Activated CD4-positive, alpha-beta memory T cell treated with anti-CD3 and anti-CD28 coated beads for 36 hours (primary cell): ENCODE data around the gene RORC. TPM values are rescaled to one million over a fixed set of nuclear protein-coding genes. Genes with fewer than 3 reads are reported as not detected.
A peak's percentile ranks its signal among the peaks of the same experiment; 100 is the strongest.

Experiments
- CTCF ChIA-PET: fragments of 350-600 bp; sonication (Branson Sonifier 250); formaldehyde crosslinking; loops from one replicate; lab custom pipeline; 2021; ENCODE audit warnings: antibody characterized with exemption, inconsistent platforms; lab: Charles Lee
- POLR2A ChIA-PET: fragments of 350-600 bp; sonication (Branson Sonifier 250); formaldehyde crosslinking; loops from one replicate; lab custom pipeline; 2021; ENCODE audit warnings: antibody characterized with exemption; lab: Charles Lee
- DNase-seq: peaks from one replicate; pipeline ENCODE4 v3.0.0-alpha.2; 2020
- H3K27ac Mint-ChIP-seq: one replicate; pipeline ENCODE4 v1.8.0; 2021; ENCODE audit warnings: mixed read lengths
- H3K27me3 Mint-ChIP-seq: one replicate; pipeline ENCODE4 v1.8.0; 2021; ENCODE audit warnings: mixed read lengths
- H3K36me3 Mint-ChIP-seq: one replicate; pipeline ENCODE4 v1.8.0; 2021; ENCODE audit warnings: mixed read lengths
- H3K4me1 Mint-ChIP-seq: one replicate; pipeline ENCODE4 v1.8.0; 2021; ENCODE audit warnings: low read depth, mixed read lengths
- H3K4me3 Mint-ChIP-seq: one replicate; pipeline ENCODE4 v1.8.0; 2021; ENCODE audit warnings: mild to moderate bottlenecking, mixed read lengths
- H3K9me3 Mint-ChIP-seq: one replicate; pipeline ENCODE4 v1.8.0; 2021; ENCODE audit warnings: mixed read lengths
- intact Hi-C: fragments of 100-400 bp; cut with micrococcal nuclease; formaldehyde crosslinking; loops from one replicate; pipeline ENCODE4 v1.15.1; 2023
- total RNA-seq, 2 experiments: library from RNA; stranded (reverse); gene quantifications; one replicate each; pipeline ENCODE4 v1.2.3, GENCODE V29; 2021

RORC gene
- total RNA-seq, 2 experiments from 2014 or later: 9.9 to 10.9 TPM

GRCh38 chr1:151825751-151826660 is 5.6 kb downstream of the RORC start:
- Mint-ChIP-seq H3K27me3 (no peaks in the 10 kb centered on the region), H3K27ac (peak overlapping the region; percentile 78), H3K9me3 (no peaks in the 10 kb centered on the region), H3K36me3 (no peaks in the 10 kb centered on the region), H3K4me3 (peak overlapping the region; percentile 68), H3K4me1 (peaks cover 67% of the 10 kb centered on the region)
- POLR2A ChIA-PET: interaction anchor here (1.2 to 2.2 kb wide), 3 partner anchors 13 to 36 kb away, joined by 3 to 6 read pairs (median 4); partner anchors contain the start of gene C2CD4D
- CTCF ChIA-PET: interaction anchor here (1.9 to 2.1 kb wide), 2 partner anchors 10 to 232 kb away, joined by 6 to 10 read pairs; no protein-coding TSS in a partner anchor
- peak; percentile 63 for DNase-seq
- intact Hi-C loops: loop anchor here (5.0 kb wide), 1 partner anchor 116 kb away; no protein-coding TSS in a partner anchor

GRCh38 chr1:151825204-151825603 is 6.4 kb downstream of the RORC start:
- CTCF ChIA-PET: interaction anchor here (0.7 to 2.1 kb wide), 2 partner anchors 9 to 231 kb away, joined by 3 to 6 read pairs; no protein-coding TSS in a partner anchor
- H3K36me3 Mint-ChIP-seq: no peaks in the 10 kb centered on the region
- POLR2A ChIA-PET: interaction anchor here (1.5 kb wide), 1 partner anchor 14 kb away, joined by 6 read pairs; the partner anchor contains the start of gene C2CD4D
- DNase-seq: no peak
- no peaks in the 10 kb centered on the region for H3K27me3 Mint-ChIP-seq
- peak overlapping the region; percentile 78 for H3K27ac Mint-ChIP-seq
- intact Hi-C loops: loop anchor here (5.0 kb wide), 1 partner anchor 117 kb away; no protein-coding TSS in a partner anchor
- H3K4me3 Mint-ChIP-seq: peak overlapping the region; percentile 68
- H3K4me1 Mint-ChIP-seq: peaks cover 67% of the 10 kb centered on the region
- no peaks in the 10 kb centered on the region for H3K9me3 Mint-ChIP-seq

- Mint-ChIP-seq H3K27ac (peak overlapping the region; percentile 78), H3K4me3 (peak overlapping the region; percentile 68), H3K4me1 (peaks cover 64% of the 10 kb centered on the region), H3K36me3 (no peaks in the 10 kb centered on the region), H3K27me3 (no peaks in the 10 kb centered on the region), H3K9me3 (no peaks in the 10 kb centered on the region)
- peak; percentile 8 for DNase-seq
- intact Hi-C loops: no loop called here
- CTCF ChIA-PET: interaction anchor here (1.2 to 5.4 kb wide), 3 partner anchors 13 to 230 kb away, joined by 3 to 37 read pairs (median 5); no protein-coding TSS in a partner anchor
- POLR2A ChIA-PET: interaction anchor here (1.0 to 1.4 kb wide), 2 partner anchors 11 to 16 kb away, joined by 3 to 4 read pairs; partner anchors contain the start of gene C2CD4D
These were observed 8.4 kb downstream of the RORC start for GRCh38 chr1:151823175-151823574.

- intact Hi-C loops: no loop called here
- Mint-ChIP-seq H3K27me3 (no peaks in the 10 kb centered on the region), H3K36me3 (no peaks in the 10 kb centered on the region), H3K4me1 (peaks cover 62% of the 10 kb centered on the region), H3K4me3 (peak overlapping the region; percentile 68), H3K27ac (peak overlapping the region; percentile 78), H3K9me3 (no peaks in the 10 kb centered on the region)
- ChIA-PET POLR2A (interaction anchor here (0.7 to 3.3 kb wide), 6 partner anchors 10 to 212 kb away, joined by 3 to 19 read pairs (median 4); partner anchors contain the start of genes C2CD4D and TDRKH), CTCF (interaction anchor here (1.2 to 5.4 kb wide), 5 partner anchors 8 to 229 kb away, joined by 3 to 37 read pairs (median 5); no protein-coding TSS in a partner anchor)
- DNase-seq: peak; percentile 83
These were observed 9.2 kb downstream of the RORC start for GRCh38 chr1:151822404-151822803.

- H3K27me3 Mint-ChIP-seq: no peaks in the 10 kb centered on the region
- H3K9me3 Mint-ChIP-seq: no peaks in the 10 kb centered on the region
- peak; percentile 55 for DNase-seq
- peaks cover 67% of the 10 kb centered on the region for H3K4me1 Mint-ChIP-seq
- H3K36me3 Mint-ChIP-seq: no peaks in the 10 kb centered on the region
- H3K4me3 Mint-ChIP-seq: peak overlapping the region; percentile 36
- peak overlapping the region; percentile 85 for H3K27ac Mint-ChIP-seq
- CTCF ChIA-PET: interaction anchor here (1.0 to 5.4 kb wide), 8 partner anchors 9 to 216 kb away, joined by 3 to 37 read pairs (median 4); partner anchors contain the start of genes C2CD4D and S100A11
- intact Hi-C loops: loop anchor here (1.0 kb wide), 2 partner anchors 8 to 27 kb away; no protein-coding TSS in a partner anchor
- POLR2A ChIA-PET: interaction anchor here (1.8 to 3.3 kb wide), 5 partner anchors 8 to 58 kb away, joined by 6 to 19 read pairs (median 10); partner anchors contain the start of genes C2CD4D, MRPL9 and TDRKH
These were observed 10.7 kb downstream of the RORC start for GRCh38 chr1:151820940-151821339.

- Mint-ChIP-seq H3K4me1 (peaks cover 70% of the 10 kb centered on the region), H3K27ac (peak overlapping the region; percentile 85), H3K9me3 (no peaks in the 10 kb centered on the region), H3K4me3 (peak overlapping the region; percentile 43), H3K27me3 (no peaks in the 10 kb centered on the region), H3K36me3 (no peaks in the 10 kb centered on the region)
- intact Hi-C loops: loop anchor here (1.0 kb wide), 1 partner anchor 28 kb away; no protein-coding TSS in a partner anchor
- CTCF ChIA-PET: interaction anchor here (0.7 to 5.4 kb wide), 7 partner anchors 10 to 376 kb away, joined by 3 to 37 read pairs (median 4); partner anchors contain the start of genes C2CD4D and S100A11
- peak; percentile 77 for DNase-seq
- POLR2A ChIA-PET: interaction anchor here (1.0 to 3.3 kb wide), 6 partner anchors 9 to 57 kb away, joined by 4 to 19 read pairs (median 9); partner anchors contain the start of genes C2CD4D, MRPL9 and TDRKH
These were observed 11.5 kb downstream of the RORC start for GRCh38 chr1:151819976-151820623.

GRCh38 chr1:151819227-151819835 is 12.3 kb downstream of the RORC start:
- peaks cover 75% of the 10 kb centered on the region for H3K4me1 Mint-ChIP-seq
- no peaks in the 10 kb centered on the region for H3K9me3 Mint-ChIP-seq
- no peaks in the 10 kb centered on the region for H3K27me3 Mint-ChIP-seq
- CTCF ChIA-PET: interaction anchor here (1.7 to 5.4 kb wide), 2 partner anchors 17 kb away, joined by 5 to 37 read pairs; no protein-coding TSS in a partner anchor
- peak overlapping the region; percentile 85 for H3K27ac Mint-ChIP-seq
- intact Hi-C loops: no loop called here
- no peak for DNase-seq
- POLR2A ChIA-PET: interaction anchor here (1.8 to 3.3 kb wide), 3 partner anchors 10 to 29 kb away, joined by 8 to 19 read pairs (median 16); partner anchors contain the start of genes C2CD4D and TDRKH
- H3K36me3 Mint-ChIP-seq: no peaks in the 10 kb centered on the region
- peak overlapping the region; percentile 9 for H3K4me3 Mint-ChIP-seq

GRCh38 chr1:151817353-151817730 is 14.3 kb downstream of the RORC start:
- H3K36me3 Mint-ChIP-seq: no peaks in the 10 kb centered on the region
- no peak for DNase-seq
- CTCF ChIA-PET: interaction anchor here (1.7 kb wide), 2 partner anchors 19 to 224 kb away, joined by 3 to 5 read pairs; no protein-coding TSS in a partner anchor
- no peak overlapping the region for H3K27ac Mint-ChIP-seq
- intact Hi-C loops: no loop called here
- no peaks in the 10 kb centered on the region for H3K9me3 Mint-ChIP-seq
- H3K4me1 Mint-ChIP-seq: peaks cover 72% of the 10 kb centered on the region
- H3K4me3 Mint-ChIP-seq: no peak overlapping the region
- POLR2A ChIA-PET: interaction anchor here (1.6 kb wide), 1 partner anchor 27 kb away, joined by 4 read pairs; the partner anchor contains the start of gene TDRKH
- no peaks in the 10 kb centered on the region for H3K27me3 Mint-ChIP-seq

- H3K27ac Mint-ChIP-seq: no peak overlapping the region
- ChIA-PET CTCF (interaction anchor here (1.7 kb wide), 1 partner anchor 223 kb away, joined by 3 read pairs; no protein-coding TSS in a partner anchor), POLR2A (interaction anchor here (1.6 kb wide), 1 partner anchor 27 kb away, joined by 4 read pairs; the partner anchor contains the start of gene TDRKH)
- no peak overlapping the region for H3K4me3 Mint-ChIP-seq
- no peaks in the 10 kb centered on the region for H3K27me3 Mint-ChIP-seq
- intact Hi-C loops: no loop called here
- H3K36me3 Mint-ChIP-seq: no peaks in the 10 kb centered on the region
- no peak for DNase-seq
- H3K9me3 Mint-ChIP-seq: no peaks in the 10 kb centered on the region
- H3K4me1 Mint-ChIP-seq: peaks cover 66% of the 10 kb centered on the region
These were observed 14.9 kb downstream of the RORC start for GRCh38 chr1:151816548-151817352.
